Measurements from ENCODE around the gene PRH2.

PRH2 gene

GRCh38 chr12:10928746-10929286 lies at the start of gene PRH2:
TSS of gene PRH2 (plus strand) at chr12:10929236. CDS start at chr12:10929274, 38 bp downstream.
- Mint-ChIP-seq H3K36me3 (peaks cover 10 to 12% of the 10 kb centered on the region in 2 donors), H3K27me3 (no peaks in the 10 kb centered on the region), H3K9me3 (peaks cover 0 to 2% of the 10 kb centered on the region in 2 donors), H3K27ac (no peak within 1 kb of the TSS), H3K4me3 (no peak within 1 kb of the TSS), H3K4me1 (no peaks in the 10 kb centered on the region)
- no peak for DNase-seq
- no peak for ATAC-seq (replicated peaks)

- H3K4me1 Mint-ChIP-seq, result no peaks in the 10 kb centered on the region
- no peak for ATAC-seq (replicated peaks)
- H3K36me3 Mint-ChIP-seq, result peaks cover 22 to 29% of the 10 kb centered on the region in 2 donors
- H3K9me3 Mint-ChIP-seq, result peaks cover 0 to 2% of the 10 kb centered on the region in 2 donors
- no peak within 1 kb of the TSS for H3K4me3 Mint-ChIP-seq
- no peak for DNase-seq
- no peaks in the 10 kb centered on the region for H3K27me3 Mint-ChIP-seq
- H3K27ac Mint-ChIP-seq, result no peak within 1 kb of the TSS
Observed at GRCh38 chr12:10884086-10884725, 44.8 kb upstream of the PRH2 start, which contains the start of gene PRH1. TSS of gene PRH1 (minus strand) at chr12:10884255. CDS start at chr12:10884217, 38 bp downstream.

GRCh38 chr12:10889226-10889625 lies 39.8 kb upstream of the PRH2 start:
- ATAC-seq (replicated peaks) (no peak), DNase-seq (no peak)
- Mint-ChIP-seq H3K27ac (no peak overlapping the region), H3K9me3 (peaks cover 0 to 4% of the 10 kb centered on the region in 2 donors), H3K4me3 (no peak overlapping the region), H3K27me3 (no peaks in the 10 kb centered on the region), H3K4me1 (no peaks in the 10 kb centered on the region), H3K36me3 (peaks cover 14 to 21% of the 10 kb centered on the region in 2 donors)

GRCh38 chr12:10891937-10892336 lies 37.1 kb upstream of the PRH2 start:
- no peak for DNase-seq
- Mint-ChIP-seq H3K4me1 (no peaks in the 10 kb centered on the region), H3K36me3 (peaks cover 14 to 19% of the 10 kb centered on the region in 2 donors), H3K27ac (no peak overlapping the region), H3K27me3 (no peaks in the 10 kb centered on the region), H3K4me3 (no peak overlapping the region), H3K9me3 (peaks cover 0 to 4% of the 10 kb centered on the region in 2 donors)
- no peak for ATAC-seq (replicated peaks)

GRCh38 chr12:10896854-10897253 lies 32.2 kb upstream of the PRH2 start:
- peaks cover 0 to 2% of the 10 kb centered on the region in 2 donors for H3K4me1 Mint-ChIP-seq
- no peak overlapping the region for H3K4me3 Mint-ChIP-seq
- ATAC-seq (replicated peaks) (no peak), DNase-seq (no peak)
- peaks cover 6 to 8% of the 10 kb centered on the region in 2 donors for H3K9me3 Mint-ChIP-seq
- H3K27ac Mint-ChIP-seq, result no peak overlapping the region
- no peaks in the 10 kb centered on the region for H3K27me3 Mint-ChIP-seq
- H3K36me3 Mint-ChIP-seq, result peaks cover 25 to 35% of the 10 kb centered on the region in 2 donors

GRCh38 chr12:10900530-10900929 lies 28.5 kb upstream of the PRH2 start:
- ATAC-seq (replicated peaks) (no peak), DNase-seq (no peak)
- no peak overlapping the region for H3K27ac Mint-ChIP-seq
- no peak overlapping the region for H3K4me3 Mint-ChIP-seq
- peaks cover 0 to 2% of the 10 kb centered on the region in 2 donors for H3K4me1 Mint-ChIP-seq
- H3K36me3 Mint-ChIP-seq, result peaks cover 35 to 56% of the 10 kb centered on the region in 2 donors
- H3K27me3 Mint-ChIP-seq, result no peaks in the 10 kb centered on the region
- peaks cover 18 to 24% of the 10 kb centered on the region in 2 donors for H3K9me3 Mint-ChIP-seq

GRCh38 chr12:10900972-10901371 lies 28.1 kb upstream of the PRH2 start:
- DNase-seq, result no peak
- Mint-ChIP-seq H3K4me1 (peaks cover 0 to 2% of the 10 kb centered on the region in 2 donors), H3K9me3 (peaks cover 18 to 24% of the 10 kb centered on the region in 2 donors), H3K27me3 (no peaks in the 10 kb centered on the region), H3K36me3 (peaks cover 38 to 60% of the 10 kb centered on the region in 2 donors), H3K4me3 (no peak overlapping the region), H3K27ac (no peak overlapping the region)
- ATAC-seq (replicated peaks), result no peak

- H3K4me3 Mint-ChIP-seq, result no peak overlapping the region
- H3K27me3 Mint-ChIP-seq, result no peaks in the 10 kb centered on the region
- DNase-seq (no peak), ATAC-seq (replicated peaks) (no peak)
- H3K27ac Mint-ChIP-seq, result no peak overlapping the region
- H3K4me1 Mint-ChIP-seq, result peaks cover 0 to 2% of the 10 kb centered on the region in 2 donors
- peaks cover 38 to 61% of the 10 kb centered on the region in 2 donors for H3K36me3 Mint-ChIP-seq
- peaks cover 18 to 24% of the 10 kb centered on the region in 2 donors for H3K9me3 Mint-ChIP-seq
Observed at GRCh38 chr12:10901427-10901826, 27.6 kb upstream of the PRH2 start.

- Mint-ChIP-seq H3K27me3 (no peaks in the 10 kb centered on the region), H3K36me3 (peaks cover 36 to 61% of the 10 kb centered on the region in 2 donors), H3K4me1 (no peaks in the 10 kb centered on the region), H3K4me3 (no peak overlapping the region), H3K9me3 (peaks cover 14 to 16% of the 10 kb centered on the region in 2 donors), H3K27ac (no peak overlapping the region)
- ATAC-seq (replicated peaks) (no peak), DNase-seq (no peak)
Observed at GRCh38 chr12:10904686-10905085, 24.4 kb upstream of the PRH2 start.

- Mint-ChIP-seq H3K4me1 (no peaks in the 10 kb centered on the region), H3K36me3 (peaks cover 18 to 30% of the 10 kb centered on the region in 2 donors), H3K27me3 (no peaks in the 10 kb centered on the region)
Observed at GRCh38 chr12:10909462-10909861, 19.6 kb upstream of the PRH2 start, which contains the start of gene TAS2R13. TSS of gene TAS2R13 (minus strand) at chr12:10909562. CDS start at chr12:10909298, 264 bp downstream.

GRCh38 chr12:10910380-10910779 lies 18.7 kb upstream of the PRH2 start:
- Mint-ChIP-seq H3K36me3 (peaks cover 10 to 21% of the 10 kb centered on the region in 2 donors), H3K27me3 (no peaks in the 10 kb centered on the region), H3K4me1 (no peaks in the 10 kb centered on the region), H3K27ac (no peak overlapping the region), H3K4me3 (no peak overlapping the region), H3K9me3 (peaks cover 0 to 2% of the 10 kb centered on the region in 2 donors)
- DNase-seq (no peak), ATAC-seq (replicated peaks) (no peak)

More at GRCh38 chr12:10909462-10909861, 19.6 kb upstream of the PRH2 start, which contains the start of gene TAS2R13:
- Mint-ChIP-seq H3K27ac (no peak within 1 kb of the TSS), H3K9me3 (peaks cover 5 to 9% of the 10 kb centered on the region in 2 donors), H3K4me3 (no peak within 1 kb of the TSS)
- DNase-seq (no peak), ATAC-seq (replicated peaks) (no peak)

- no peak overlapping the region for H3K27ac Mint-ChIP-seq
- no peak overlapping the region for H3K4me3 Mint-ChIP-seq
- no peak for DNase-seq
- H3K9me3 Mint-ChIP-seq, result no peaks in the 10 kb centered on the region
- H3K4me1 Mint-ChIP-seq, result no peaks in the 10 kb centered on the region
- ATAC-seq (replicated peaks), result no peak
- H3K36me3 Mint-ChIP-seq, result peaks cover 0 to 3% of the 10 kb centered on the region in 2 donors
- H3K27me3 Mint-ChIP-seq, result no peaks in the 10 kb centered on the region
Observed at GRCh38 chr12:10919809-10920208, 9.2 kb upstream of the PRH2 start.

GRCh38 chr12:10926269-10926668 lies 2.8 kb upstream of the PRH2 start:
- no peak overlapping the region for H3K27ac Mint-ChIP-seq
- no peaks in the 10 kb centered on the region for H3K4me1 Mint-ChIP-seq
- no peak for DNase-seq
- H3K27me3 Mint-ChIP-seq, result no peaks in the 10 kb centered on the region
- no peak for ATAC-seq (replicated peaks)
- H3K4me3 Mint-ChIP-seq, result no peak overlapping the region
- peaks cover 0 to 2% of the 10 kb centered on the region in 2 donors for H3K9me3 Mint-ChIP-seq
- H3K36me3 Mint-ChIP-seq, result peaks cover 10 to 12% of the 10 kb centered on the region in 2 donors

GRCh38 chr12:10936506-10936905 lies 7.5 kb downstream of the PRH2 start:
- no peak overlapping the region for H3K27ac Mint-ChIP-seq
- H3K9me3 Mint-ChIP-seq, result no peaks in the 10 kb centered on the region
- no peak for DNase-seq
- H3K27me3 Mint-ChIP-seq, result no peaks in the 10 kb centered on the region
- peaks cover 0 to 6% of the 10 kb centered on the region in 2 donors for H3K4me1 Mint-ChIP-seq
- peaks cover 0 to 1% of the 10 kb centered on the region in 2 donors for H3K36me3 Mint-ChIP-seq
- H3K4me3 Mint-ChIP-seq, result no peak overlapping the region
- ATAC-seq (replicated peaks), result peak; percentile 45 to 66

GRCh38 chr12:10939163-10939562 lies 10.1 kb downstream of the PRH2 start, which contains the start of gene TAS2R14:
TSS of gene TAS2R14 (minus strand) at chr12:10939263. CDS start at chr12:10939207, 56 bp downstream.
- peaks cover 0 to 3% of the 10 kb centered on the region in 2 donors for H3K9me3 Mint-ChIP-seq
- H3K27me3 Mint-ChIP-seq, result no peaks in the 10 kb centered on the region

More at GRCh38 chr12:10939163-10939562, 10.1 kb downstream of the PRH2 start, which contains the start of gene TAS2R14:
- H3K4me3 Mint-ChIP-seq, result no peak within 1 kb of the TSS
- peak within 1 kb of the TSS; percentile 9 for H3K27ac Mint-ChIP-seq
- H3K4me1 Mint-ChIP-seq, result peaks cover 9 to 22% of the 10 kb centered on the region in 2 donors
- no peak for DNase-seq
- ATAC-seq (replicated peaks), result no peak
- peaks cover 0 to 1% of the 10 kb centered on the region in 2 donors for H3K36me3 Mint-ChIP-seq
